Ramos (cell line): Measurements from ENCODE around the gene TUBG2.

Experiments used
- in situ Hi-C: fragments of 300-500 bp; cut with MboI; formaldehyde crosslinking; loops from one replicate; pipeline ENCODE4 v1.14.3; 2022; ENCODE audit warnings: low sequenced_read_pairs; ENCODE audit not compliant: unreplicated experiment

The TUBG2 gene

DNA sequence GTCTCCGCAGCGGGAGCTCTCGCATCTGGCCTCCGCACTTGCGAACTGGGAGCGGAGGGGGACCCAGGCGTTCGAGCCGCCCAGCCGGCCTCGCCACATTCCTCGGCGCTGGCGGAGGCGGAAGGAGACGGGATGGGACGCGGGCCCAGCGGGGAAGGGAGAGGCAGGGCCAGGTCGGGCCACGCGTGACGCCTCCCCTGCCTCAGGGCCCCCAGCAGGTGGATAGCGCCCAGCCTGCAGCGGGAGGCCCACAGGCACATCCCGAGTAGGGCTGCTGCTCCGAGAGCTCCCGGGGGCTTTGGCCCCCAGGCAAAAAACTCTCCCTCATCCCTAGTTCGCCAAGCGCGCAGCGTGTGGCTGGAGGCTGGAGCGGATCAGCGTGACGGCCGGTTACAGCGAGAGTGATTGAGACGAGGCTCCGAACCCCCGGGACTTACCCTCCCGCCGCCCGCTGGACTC is 16.9 kb downstream of the TUBG2 start:
- in situ Hi-C loops: no loop called here

DNA sequence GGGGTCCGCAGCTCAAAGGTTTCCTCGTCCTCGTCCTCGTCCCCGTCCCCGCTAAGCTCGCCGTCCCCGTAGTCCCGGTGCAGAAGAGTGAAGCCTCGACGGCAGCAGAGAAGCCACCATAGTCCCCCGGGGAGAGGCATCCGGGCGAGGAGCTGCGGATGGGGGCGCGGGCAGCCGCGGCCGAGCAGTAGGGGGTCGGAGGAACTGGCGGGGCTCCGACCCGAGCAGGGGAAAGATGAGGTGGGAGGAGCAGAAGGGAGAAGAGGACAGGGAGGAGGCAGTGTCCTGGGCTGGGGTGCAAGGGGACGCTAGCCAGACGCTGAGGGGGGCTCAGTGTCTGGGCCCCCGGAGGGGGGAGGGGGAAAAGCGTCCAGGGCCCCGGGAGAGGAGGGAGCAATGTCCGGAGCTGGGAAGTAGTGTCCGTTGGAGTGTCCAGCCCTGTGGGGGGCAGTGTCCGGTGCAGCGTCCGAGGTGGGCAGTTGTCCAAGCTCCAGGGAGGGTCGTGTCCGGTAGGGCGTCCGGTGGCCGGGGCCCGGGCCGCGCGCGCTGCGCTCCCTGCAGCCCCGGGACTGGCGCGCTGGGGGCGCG is 17.4 kb downstream of the TUBG2 start, which contains the start of gene PLEKHH3:
TSS of gene PLEKHH3 (minus strand) at position 571 of the 588 bp plus-strand sequence. CDS start at position 140, 431 bp downstream.
- in situ Hi-C loops: no loop called here

- in situ Hi-C loops: no loop called here
These were observed 18.2 kb downstream of the TUBG2 start for GRCh38 chr17:42677012-42677857.

- in situ Hi-C loops: no loop called here
These were observed 19.1 kb downstream of the TUBG2 start for GRCh38 chr17:42677921-42678781.

GRCh38 chr17:42678951-42679491 is 19.9 kb downstream of the TUBG2 start:
- in situ Hi-C loops: no loop called here

DNA sequence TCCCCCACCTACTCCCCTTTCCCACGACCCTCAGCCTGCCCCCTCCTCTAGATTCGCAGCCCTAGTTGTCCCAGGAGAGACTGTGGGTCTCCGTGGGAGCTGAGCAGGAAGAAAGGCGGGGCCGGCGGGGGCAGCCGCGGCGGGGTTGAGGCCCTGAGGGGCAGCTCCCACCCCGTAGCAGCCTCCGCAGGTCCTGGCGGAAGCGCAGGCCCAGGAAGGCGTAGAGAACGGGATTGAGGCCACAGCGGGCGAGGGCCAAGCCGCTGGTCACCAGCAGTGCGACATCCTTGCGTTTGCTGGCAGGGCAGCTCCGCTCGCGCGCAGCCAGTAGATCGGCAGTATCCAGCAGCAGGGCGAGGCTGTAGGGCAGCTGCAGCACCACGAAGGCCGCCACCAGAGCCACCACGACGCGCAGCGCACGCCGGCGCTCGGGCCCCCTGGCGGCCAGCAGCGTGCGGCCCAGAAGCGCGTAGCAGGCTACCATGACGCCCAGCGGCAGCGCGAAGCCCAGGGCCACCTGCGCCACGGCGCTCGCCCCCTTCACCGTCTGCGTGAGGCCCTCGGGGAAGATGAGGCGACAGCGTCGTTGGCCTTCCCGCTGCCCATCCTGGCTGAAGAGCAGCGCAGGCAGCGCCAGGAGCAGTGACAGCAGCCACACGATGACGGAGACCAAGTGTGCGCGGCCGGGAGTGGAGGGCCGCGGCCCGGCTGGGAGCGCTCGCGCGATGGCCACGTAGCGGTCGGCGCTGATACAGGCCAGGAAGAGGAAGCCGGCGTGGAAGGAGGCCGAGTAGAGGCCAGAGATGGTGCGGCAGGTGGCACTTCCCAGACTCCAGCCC is 20.6 kb downstream of the TUBG2 start:
- in situ Hi-C loops: loop anchor here (5.0 kb wide), 1 partner anchor 102 kb away; the partner anchor contains the start of gene PSMC3IP

- in situ Hi-C loops: loop anchor here (5.0 kb wide), 1 partner anchor 103 kb away; the partner anchor contains the start of gene PSMC3IP
These were observed 21.3 kb downstream of the TUBG2 start for GRCh38 chr17:42680331-42680808.

- in situ Hi-C loops: loop anchor here (5.0 kb wide), 1 partner anchor 105 kb away; the partner anchor contains the start of gene PSMC3IP
These were observed 23.1 kb downstream of the TUBG2 start, which contains the start of gene CNTNAP1 for GRCh38 chr17:42681976-42682721. Gene CNTNAP1, plus strand, starts transcription at chr17:42682531. Its CDS starts 299 bp downstream, at chr17:42682830.

- in situ Hi-C loops: loop anchor here (5.0 kb wide), 1 partner anchor 106 kb away; the partner anchor contains the start of gene PSMC3IP
These were observed 23.8 kb downstream of the TUBG2 start for GRCh38 chr17:42682722-42683403.

GRCh38 chr17:42683407-42684034 is 24.4 kb downstream of the TUBG2 start:
- in situ Hi-C loops: loop anchor here (5.0 kb wide), 1 partner anchor 106 kb away; the partner anchor contains the start of gene PSMC3IP

GRCh38 chr17:42684929-42685556 is 26.0 kb downstream of the TUBG2 start:
- in situ Hi-C loops: loop anchor here (5.0 kb wide), 1 partner anchor 108 kb away; the partner anchor contains the start of gene PSMC3IP

DNA sequence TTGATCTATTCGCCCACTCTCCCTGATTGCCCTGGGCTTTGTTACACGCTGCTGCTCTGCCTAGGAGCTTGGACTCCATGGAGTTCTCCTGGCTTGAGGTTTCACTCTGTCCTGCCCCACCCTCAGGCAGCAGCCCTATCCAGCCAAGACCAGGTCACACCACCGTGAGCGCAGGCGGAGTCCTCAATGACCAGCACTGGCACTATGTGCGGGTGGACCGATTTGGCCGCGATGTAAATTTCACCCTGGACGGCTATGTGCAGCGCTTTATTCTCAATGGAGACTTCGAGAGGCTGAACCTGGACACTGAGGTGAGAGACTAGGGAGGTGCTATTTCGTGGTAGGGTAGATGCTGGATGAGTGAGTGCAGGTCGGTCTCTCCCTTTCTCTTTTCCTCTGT is 26.7 kb downstream of the TUBG2 start:
- in situ Hi-C loops: no loop called here

- in situ Hi-C loops: no loop called here
These were observed 27.5 kb downstream of the TUBG2 start for GRCh38 chr17:42686520-42687128.

DNA sequence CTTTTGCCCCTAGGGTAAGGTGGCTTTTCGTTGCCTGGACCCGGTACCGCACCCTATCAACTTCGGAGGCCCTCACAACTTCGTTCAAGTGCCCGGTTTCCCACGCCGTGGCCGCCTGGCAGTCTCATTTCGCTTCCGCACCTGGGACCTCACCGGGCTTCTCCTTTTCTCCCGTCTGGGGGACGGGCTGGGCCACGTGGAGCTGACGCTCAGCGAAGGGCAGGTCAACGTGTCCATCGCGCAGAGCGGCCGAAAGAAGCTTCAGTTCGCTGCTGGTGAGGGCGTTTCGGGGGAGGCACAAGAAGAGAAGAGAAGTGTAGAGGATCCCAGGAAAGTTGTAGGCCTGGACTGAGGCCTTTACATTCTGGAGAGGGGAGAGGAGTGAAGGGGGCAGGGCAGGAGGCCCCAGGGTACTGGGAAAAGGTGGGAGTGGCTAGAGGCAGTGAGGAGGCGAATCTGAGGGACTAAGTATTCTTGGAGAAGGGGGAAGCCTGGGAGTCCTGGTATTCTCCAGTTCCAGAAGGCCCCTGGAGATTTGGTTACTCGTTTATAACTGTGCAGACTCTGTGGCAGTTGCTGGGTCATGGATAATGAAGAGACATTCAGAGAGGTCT is 28.7 kb downstream of the TUBG2 start:
- in situ Hi-C loops: no loop called here

DNA sequence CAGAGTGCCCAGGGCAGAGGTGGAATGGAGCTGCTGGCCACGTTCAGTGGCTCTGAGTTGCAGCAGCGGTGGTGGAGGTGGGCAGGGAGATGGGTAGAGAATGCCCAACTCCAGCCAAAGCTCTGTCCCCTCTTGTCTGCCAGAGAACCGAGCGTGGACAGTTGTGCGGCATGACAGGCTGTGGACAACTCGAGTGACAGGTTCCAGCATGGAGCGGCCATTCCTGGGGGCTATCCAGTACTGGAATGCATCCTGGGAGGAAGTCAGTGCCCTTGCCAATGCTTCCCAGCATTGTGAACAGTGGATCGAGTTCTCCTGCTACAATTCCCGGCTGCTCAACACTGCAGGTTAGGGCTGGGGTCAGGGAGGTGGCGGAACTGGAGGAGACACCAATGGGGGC is 31.5 kb downstream of the TUBG2 start:
- in situ Hi-C loops: no loop called here
